HepG2 (cell line): ENCODE results near the gene YIPF2. TPM values are rescaled to one million over a fixed set of nuclear protein-coding genes. Genes with fewer than 3 reads are reported as not detected.

Source experiments
- ATAC-seq: fragments of 200-7000 bp; cut with Tn5 transposase; 3 replicates; pipeline ENCODE4 v1.9.1; 2020; ENCODE audit warnings: mild to moderate bottlenecking, moderate library complexity
- BruUV-seq: library from RNA; stranded (reverse); fragments of 400-500 nt; replicated peaks from 2 replicates; lab custom pipeline; 2021; lab: Mats Ljungman, UMichigan
- CTCF ChIA-PET: fragments of 300-600 bp; formaldehyde crosslinking; extraction: SDS; loops from one replicate; lab custom pipeline; 2021; ENCODE audit warnings: low total read pairs, inconsistent platforms, low intra/inter-chr PET ratio; lab: Yijun Ruan, JAX
- POLR2A ChIA-PET: fragments of 350-600 bp; sonication (Branson Sonifier 250); formaldehyde crosslinking; loops from one replicate; lab custom pipeline; 2020; ENCODE audit warnings: antibody characterized with exemption, inconsistent platforms; lab: Yijun Ruan, JAX
- DNase-seq: peaks from one replicate; pipeline ENCODE4 v3.0.0-alpha.2; 2015; ENCODE audit warnings: low spot score
- FAIRE-seq: peaks from 3 replicates; lab custom pipeline; 2011; peaks lifted over from hg19 to GRCh38; lab: Jason Lieb, UNC
- H2AFZ ChIP-seq: one replicate; pipeline ENCODE4 v1.6.1; 2011; ENCODE audit warnings: low read length, inconsistent platforms
- H3K27ac ChIP-seq: fragments of 300-600 bp; 3 replicates; pipeline ENCODE4 v1.8.0; 2011; ENCODE audit warnings: mixed run types, mild to moderate bottlenecking, mixed read lengths, low read length, inconsistent platforms; ENCODE audit not compliant: insufficient read depth; ENCODE audit errors: extremely low read length
- H3K27me3 ChIP-seq, 2 experiments: fragments of 200-600 bp in 1 of 2; 2 replicates in 1 of 2; 3 replicates in 1 of 2; pipeline versions ENCODE4 v1.6.0 to v1.8.0; 2011; ENCODE audit warnings: low read length in 2 of 2, mild to moderate bottlenecking in 2 of 2, moderate library complexity in 2 of 2, inconsistent platforms in 1 of 2; ENCODE audit not compliant: insufficient read depth in 2 of 2, control insufficient read depth in 1 of 2
- H3K36me3 ChIP-seq, 2 experiments: fragments of 200-600 bp in 1 of 2; replicated peaks in 1 of 2; 2 replicates in 1 of 2; 3 replicates in 1 of 2; pipeline versions ENCODE4 v1.5.1 to v1.8.0; 2011; ENCODE audit warnings: low read length in 2 of 2, inconsistent platforms in 1 of 2; ENCODE audit not compliant: insufficient read depth in 2 of 2, control insufficient read depth in 1 of 2
- H3K4me1 ChIP-seq: 2 replicates; pipeline ENCODE4 v1.5.1; 2012; ENCODE audit warnings: low read length, inconsistent platforms; ENCODE audit not compliant: insufficient read depth
- H3K4me2 ChIP-seq: 2 replicates; pipeline ENCODE4 v1.6.0; 2011; ENCODE audit warnings: low read depth, low read length, inconsistent platforms
- H3K4me3 ChIP-seq, 3 experiments: fragments of 200-600 bp in 1 of 3; sonication (generic), shearing (Covaris generic) in 1 of 3; replicated peaks in 1 of 3; 2 replicates each; pipeline ENCODE4 v1.5.1; 2011 to 2016; ENCODE audit warnings: low read length in 3 of 3, inconsistent platforms in 2 of 3, low read depth in 2 of 3, mild to moderate bottlenecking in 2 of 3, control low read depth in 1 of 3, mixed read lengths in 1 of 3; ENCODE audit not compliant: insufficient read depth in 1 of 3
- H3K79me2 ChIP-seq: one replicate; pipeline ENCODE4 v1.6.1; 2011; ENCODE audit warnings: low read length, inconsistent platforms; ENCODE audit not compliant: insufficient read depth
- H3K9ac ChIP-seq: 2 replicates; pipeline ENCODE4 v1.6.0; 2011; ENCODE audit warnings: mild to moderate bottlenecking, low read depth, low read length, inconsistent platforms; ENCODE audit not compliant: insufficient read depth
- H3K9me3 ChIP-seq: 2 replicates; pipeline ENCODE4 v1.5.1; 2012; ENCODE audit warnings: mild to moderate bottlenecking, low read length
- H4K20me1 ChIP-seq: 2 replicates; pipeline ENCODE4 v1.6.0; 2011; ENCODE audit warnings: inconsistent platforms, mild to moderate bottlenecking, low read length, moderate library complexity; ENCODE audit not compliant: insufficient read depth
- CEBPB ChIP-seq: IDR thresholded peaks from 2 replicates; pipeline ENCODE4 v1.6.1; 2011; ENCODE audit warnings: low read depth, low read length, improper control_type of control experiment, borderline replicate concordance
- CEBPG ChIP-seq: IDR thresholded peaks from 2 replicates; pipeline ENCODE4 v1.6.1; 2016
- IRX3 ChIP-seq: sonication (generic); formaldehyde crosslinking; IDR thresholded peaks from 2 replicates; pipeline ENCODE4 v1.8.1; 2023; ENCODE audit warnings: mild to moderate bottlenecking, low read depth, missing genetic modification reagents, borderline replicate concordance
- PAX8 ChIP-seq: sonication (generic); formaldehyde crosslinking; IDR thresholded peaks from 2 replicates; pipeline ENCODE4 v1.8.0; 2022; ENCODE audit warnings: mild to moderate bottlenecking, missing genetic modification reagents, borderline replicate concordance
- ZNF460 ChIP-seq: sonication (generic); formaldehyde crosslinking; IDR thresholded peaks from 2 replicates; pipeline ENCODE4 v1.5.1; 2020; ENCODE audit warnings: missing genetic modification reagents, mild to moderate bottlenecking, borderline replicate concordance
- WGBS: methylation state at CpG from one replicate; pipeline ENCODE4 v1.1.6; 2017; ENCODE audit warnings: low lambda C conversion rate; 5-methylcytosine and 5-hydroxymethylcytosine counted together
- in situ Hi-C: cut with HindIII; loops from 2 replicates; pipeline ENCODE4 v1.10.0; 2017; ENCODE audit warnings: low pct_unique_long_range_greater_than_20kb; ENCODE audit not compliant: extremely low pct_ligation_motif_present
- intact Hi-C: fragments of 100-400 bp; cut with micrococcal nuclease; formaldehyde crosslinking; loops from one replicate; pipeline ENCODE4 v1.10.0; 2022; ENCODE audit not compliant: unreplicated experiment
- polyA plus RNA-seq, 8 experiments: library from polyadenylated mRNA; depleted of rRNA in 3 of 8; stranded (reverse) in 7 of 8; unstranded in 1 of 8; fragments of >200 nt; fragmentation: Illumina TruSeq in 4 of 8; extraction: Trizol in 4 of 8; gene quantifications; 2 replicates each; pipeline versions ENCODE4 v1.2.1 to v1.2.3, GENCODE V29; 2011 to 2016; ENCODE audit warnings: low read depth in 4 of 8, missing spikeins in 1 of 8, mixed read lengths in 1 of 8; ENCODE audit not compliant: insufficient read depth in 1 of 8
- total RNA-seq, 5 experiments: library from RNA; depleted of rRNA; stranded (reverse); fragments of >200 nt; fragmentation: Illumina TruSeq; extraction: Trizol; gene quantifications; 2 replicates each; pipeline ENCODE4 v1.2.3, GENCODE V29; 2016; ENCODE audit warnings: low read depth in 1 of 5
- TF ChIP-seq, protein P1 (sequence below), 2 experiments: fragments of 450-650 bp in 1 of 2; sonication (generic) in 1 of 2; formaldehyde crosslinking; IDR thresholded peaks; 2 replicates each; pipeline versions ENCODE4 v1.5.0 to v1.8.0; 2020 to 2022; ENCODE audit warnings: mild to moderate bottlenecking in 1 of 2, missing genetic modification reagents in 1 of 2

YIPF2 gene
- total and polyA plus RNA-seq, 2 of the 13 experiments (the other 11 are each of a cell fraction or from before 2014, with no cell fraction given), result 37.3 to 53.2 TPM

DNA sequence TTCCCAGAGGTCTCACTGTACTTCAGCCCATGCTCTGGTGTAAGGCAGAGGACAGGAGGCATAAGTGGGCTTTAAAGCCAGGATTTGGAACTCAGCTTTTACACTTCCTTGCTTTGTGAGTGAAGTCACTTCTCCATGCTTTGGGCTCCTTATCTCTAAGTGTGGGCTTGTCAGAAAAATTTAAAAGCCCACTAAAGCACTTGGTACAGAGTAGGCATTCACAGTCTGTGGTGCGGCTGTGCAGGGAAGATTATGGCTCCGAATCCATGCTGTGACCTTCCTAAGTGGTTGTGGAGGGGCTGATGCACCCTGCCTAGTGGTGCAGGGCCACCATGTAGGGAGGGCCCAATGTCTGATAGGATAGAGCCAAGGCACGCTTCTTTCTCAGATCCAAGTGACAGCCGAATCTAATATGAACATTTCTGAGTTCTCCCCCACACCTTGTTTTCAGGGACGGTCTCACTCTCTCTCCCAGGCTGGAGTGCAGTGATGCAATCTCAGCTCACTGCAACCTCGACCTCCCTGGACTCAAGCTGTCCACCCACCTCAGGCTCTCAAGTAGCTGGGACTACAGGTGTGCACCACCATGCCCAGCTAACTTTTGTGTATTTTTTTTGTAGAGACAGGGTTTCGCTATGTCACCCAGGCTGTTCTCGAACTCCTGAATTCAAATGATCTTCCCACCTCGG lies 7.1 kb upstream of the YIPF2 start:
- H3K79me2 ChIP-seq, result peaks cover 10% of the 10 kb centered on the region
- in situ Hi-C loops (loop anchor here (10.0 kb wide), 1 partner anchor 79 kb away; no protein-coding TSS in a partner anchor), intact Hi-C loops (no loop called here)
- H2AFZ ChIP-seq, result no peak overlapping the region
- CTCF ChIA-PET, result no interaction called here
- ATAC-seq (peak; percentile 17; the same call in 1 of the 3 replicates), DNase-seq (no peak), FAIRE-seq (no peak)
- POLR2A ChIA-PET, result interaction anchor here (1.5 to 1.6 kb wide), 2 partner anchors 9 to 24 kb away, joined by 4 to 9 read pairs; partner anchors contain the start of gene SMARCA4
- H3K9ac ChIP-seq, result no peak overlapping the region
- no peak overlapping the region for H3K4me3 ChIP-seq
- BruUV-seq, result no TSS peak
- peak; percentile 46; the same call in 1 of the 2 replicates for TF ChIP-seq CEBPB
- TF ChIP-seq IRX3 (CRISPR knock-in tag), result no peak
- peak; percentile 38; the same call in 1 of the 2 replicates for TF ChIP-seq ZNF460
- peak; percentile 51 for TF ChIP-seq CEBPG (CRISPR knock-in tag)
- TF ChIP-seq, protein P1, sequence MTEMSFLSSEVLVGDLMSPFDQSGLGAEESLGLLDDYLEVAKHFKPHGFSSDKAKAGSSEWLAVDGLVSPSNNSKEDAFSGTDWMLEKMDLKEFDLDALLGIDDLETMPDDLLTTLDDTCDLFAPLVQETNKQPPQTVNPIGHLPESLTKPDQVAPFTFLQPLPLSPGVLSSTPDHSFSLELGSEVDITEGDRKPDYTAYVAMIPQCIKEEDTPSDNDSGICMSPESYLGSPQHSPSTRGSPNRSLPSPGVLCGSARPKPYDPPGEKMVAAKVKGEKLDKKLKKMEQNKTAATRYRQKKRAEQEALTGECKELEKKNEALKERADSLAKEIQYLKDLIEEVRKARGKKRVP (CRISPR knock-in tag; IDR thresholded peaks at IDR 0.05), result no peak
- no peak for TF ChIP-seq PAX8 (CRISPR knock-in tag)
- WGBS, result 80% methylated on average over 7 of the region's 9 CpGs
- peak overlapping the region; percentile 14 for H3K27ac ChIP-seq
- H3K9me3 ChIP-seq, result no peaks in the 10 kb centered on the region
- no peaks in the 10 kb centered on the region for H3K27me3 ChIP-seq
- no peaks in the 10 kb centered on the region for H3K36me3 ChIP-seq
- no peaks in the 10 kb centered on the region for H4K20me1 ChIP-seq
- no peak overlapping the region for H3K4me2 ChIP-seq
- H3K4me1 ChIP-seq, result peaks cover 50% of the 10 kb centered on the region
